ENCODE results near the gene VARS1. TPM values are rescaled to one million over a fixed set of nuclear protein-coding genes. Genes with fewer than 3 reads are reported as not detected.
"Not testable (repeated sequence)": the region's sequence is repeated elsewhere in the genome, so short reads cannot be mapped to it uniquely, and the experiment has no call there.

VARS1 gene
- total RNA-seq, 2 experiments from 2014 or later, result 51.2 to 137 TPM

DNA sequence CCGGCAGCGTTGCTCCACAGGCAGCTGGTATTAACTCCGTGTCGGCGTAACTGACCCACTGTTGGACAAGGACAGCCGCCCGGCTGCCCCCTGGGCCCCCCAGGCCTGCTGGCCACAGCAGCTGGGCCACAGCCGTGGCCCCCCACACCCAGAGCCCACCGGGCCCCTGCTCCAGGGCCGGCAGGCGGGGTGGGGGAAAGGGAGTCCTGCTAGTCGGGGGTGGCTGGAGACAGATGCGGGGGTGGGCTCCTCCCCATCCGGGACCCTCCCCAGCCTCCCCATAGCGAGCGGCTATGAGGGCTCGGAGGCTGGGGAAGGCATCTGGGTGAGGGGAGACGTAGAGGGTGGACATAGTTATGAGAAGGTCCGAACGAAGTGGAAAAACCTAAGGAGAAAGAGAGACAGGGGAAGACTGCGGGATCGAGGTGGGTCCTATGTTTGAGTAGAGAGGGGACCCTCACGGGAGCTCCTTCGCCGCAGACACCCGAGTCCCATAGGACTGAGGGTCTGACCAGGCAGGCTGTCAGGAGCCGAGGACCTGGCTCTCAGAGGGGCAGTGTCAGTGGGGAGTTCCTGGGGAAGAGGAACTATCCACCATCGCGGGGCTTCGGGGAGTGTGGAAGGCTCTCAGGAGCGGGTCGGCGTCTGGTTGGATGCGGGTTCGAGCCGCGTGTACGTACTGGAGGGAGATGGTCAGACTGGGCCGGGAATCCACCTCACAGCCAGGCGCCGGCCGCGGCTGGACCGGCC, 511 bp downstream of the VARS1 start:
- Histone ChIP-seq H3K79me2 (ENCODE audit: insufficient read depth, low read depth, low read length) (peaks cover 32% of the 10 kb centered on the region), H3K4me1 (ENCODE audit: insufficient read depth, low read length, poor library complexity, severe bottlenecking) (peaks cover 56% of the 10 kb centered on the region), H3K9me3 (ENCODE audit: low read length) (no peaks in the 10 kb centered on the region), H3K27ac (ENCODE audit: low read depth, low read length, poor library complexity, severe bottlenecking) (peak overlapping the region; percentile 47), H3K4me2 (ENCODE audit: low read length) (peak overlapping the region; percentile 90), H3K4me3 (ENCODE audit: low read depth, low read length, poor library complexity, severe bottlenecking) (peak overlapping the region; percentile 90), H2AFZ (ENCODE audit: low read length) (peak overlapping the region; percentile 20; the same call in 1 of the 2 replicates), H3K36me3 (ENCODE audit: insufficient read depth, low read length) (peaks cover 51% of the 10 kb centered on the region), H3K9me2 (ENCODE audit: insufficient read depth, low read length) (no peaks in the 10 kb centered on the region), H4K20me1 (ENCODE audit: insufficient read depth, low read length) (no peaks in the 10 kb centered on the region)
- BruUV-seq (replicated peaks), result TSS peak; percentile 72
- intact Hi-C loops (cut with micrococcal nuclease; ENCODE audit: unreplicated experiment), result loop anchor here (1.0 to 10.0 kb wide), 3 partner anchors 68 to 250 kb away; partner anchors contain the start of genes ATP6V1G2, DDX39B, NEU1 and NFKBIL1
- no peak for TF ChIP-seq EZH2phosphoT487 (IDR thresholded peaks at IDR 0.05; ENCODE audit: borderline replicate concordance, low read depth, low read length)
- TF ChIP-seq, protein P1, sequence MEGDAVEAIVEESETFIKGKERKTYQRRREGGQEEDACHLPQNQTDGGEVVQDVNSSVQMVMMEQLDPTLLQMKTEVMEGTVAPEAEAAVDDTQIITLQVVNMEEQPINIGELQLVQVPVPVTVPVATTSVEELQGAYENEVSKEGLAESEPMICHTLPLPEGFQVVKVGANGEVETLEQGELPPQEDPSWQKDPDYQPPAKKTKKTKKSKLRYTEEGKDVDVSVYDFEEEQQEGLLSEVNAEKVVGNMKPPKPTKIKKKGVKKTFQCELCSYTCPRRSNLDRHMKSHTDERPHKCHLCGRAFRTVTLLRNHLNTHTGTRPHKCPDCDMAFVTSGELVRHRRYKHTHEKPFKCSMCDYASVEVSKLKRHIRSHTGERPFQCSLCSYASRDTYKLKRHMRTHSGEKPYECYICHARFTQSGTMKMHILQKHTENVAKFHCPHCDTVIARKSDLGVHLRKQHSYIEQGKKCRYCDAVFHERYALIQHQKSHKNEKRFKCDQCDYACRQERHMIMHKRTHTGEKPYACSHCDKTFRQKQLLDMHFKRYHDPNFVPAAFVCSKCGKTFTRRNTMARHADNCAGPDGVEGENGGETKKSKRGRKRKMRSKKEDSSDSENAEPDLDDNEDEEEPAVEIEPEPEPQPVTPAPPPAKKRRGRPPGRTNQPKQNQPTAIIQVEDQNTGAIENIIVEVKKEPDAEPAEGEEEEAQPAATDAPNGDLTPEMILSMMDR (conservative IDR thresholded peaks at IDR 0.05; ENCODE audit: low read length), result no peak
- POLR2A ChIA-PET, result interaction anchor here (0.6 kb wide), 2 partner anchors 35 to 53 kb away, joined by 3 to 6 read pairs; no protein-coding TSS in a partner anchor
- DNase-seq (ENCODE audit: low spot score), result no peak
- CTCF ChIA-PET (ENCODE audit: unreplicated experiment), result no interaction called here

- H3K4me3 ChIP-seq (ENCODE audit: low read depth, low read length, poor library complexity, severe bottlenecking), result peak overlapping the region; percentile 90
- no peaks in the 10 kb centered on the region for H3K9me2 ChIP-seq (ENCODE audit: insufficient read depth, low read length)
- BruUV-seq (replicated peaks), result no TSS peak
- TF ChIP-seq EZH2phosphoT487 (IDR thresholded peaks at IDR 0.05; ENCODE audit: borderline replicate concordance, low read depth, low read length), result no peak
- TF ChIP-seq, protein P1 (conservative IDR thresholded peaks at IDR 0.05; ENCODE audit: low read length), result no peak
- peaks cover 53% of the 10 kb centered on the region for H3K36me3 ChIP-seq (ENCODE audit: insufficient read depth, low read length)
- H3K9me3 ChIP-seq (ENCODE audit: low read length), result no peaks in the 10 kb centered on the region
- POLR2A ChIA-PET, result interaction anchor here (0.6 kb wide), 1 partner anchor 53 kb away, joined by 3 read pairs; no protein-coding TSS in a partner anchor
- intact Hi-C loops (cut with micrococcal nuclease; ENCODE audit: unreplicated experiment), result loop anchor here (2.0 to 10.0 kb wide), 2 partner anchors 68 to 250 kb away; partner anchors contain the start of genes ATP6V1G2, DDX39B, NEU1 and NFKBIL1
- peaks cover 62% of the 10 kb centered on the region for H3K4me1 ChIP-seq (ENCODE audit: insufficient read depth, low read length, poor library complexity, severe bottlenecking)
- H4K20me1 ChIP-seq (ENCODE audit: insufficient read depth, low read length), result no peaks in the 10 kb centered on the region
- H3K4me2 ChIP-seq (ENCODE audit: low read length), result peak overlapping the region; percentile 90
- CTCF ChIA-PET (ENCODE audit: unreplicated experiment), result no interaction called here
- H3K79me2 ChIP-seq (ENCODE audit: insufficient read depth, low read depth, low read length), result peaks cover 32% of the 10 kb centered on the region
- peak overlapping the region; percentile 47 for H3K27ac ChIP-seq (ENCODE audit: low read depth, low read length, poor library complexity, severe bottlenecking)
- DNase-seq (ENCODE audit: low spot score), result peak; percentile 43
- no peak overlapping the region; the same call in 1 of the 2 replicates for H2AFZ ChIP-seq (ENCODE audit: low read length)
These were observed 1.2 kb downstream of the VARS1 start for GRCh38 chr6:31794294-31794865.

DNA sequence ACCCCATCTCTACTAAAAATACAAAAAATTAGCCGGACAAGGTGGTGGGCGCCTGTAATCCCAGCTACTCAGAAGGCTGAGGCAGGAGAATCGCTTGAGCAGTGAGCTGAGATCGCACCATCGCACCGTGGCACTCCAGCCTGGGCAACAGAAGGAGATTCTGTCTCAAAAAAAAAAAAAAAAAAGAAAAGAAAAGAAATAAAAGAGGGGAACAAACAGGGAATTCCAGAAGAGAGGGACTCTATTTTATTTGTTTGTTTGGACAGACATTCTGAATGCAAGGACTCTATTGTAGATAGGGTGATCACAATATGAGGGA, 1.7 kb downstream of the VARS1 start:
- BruUV-seq (replicated peaks); H4K20me1 ChIP-seq (ENCODE audit: insufficient read depth, low read length); H3K9me2 ChIP-seq (ENCODE audit: insufficient read depth, low read length); H2AFZ ChIP-seq (ENCODE audit: low read length); DNase-seq (ENCODE audit: low spot score); H3K9me3 ChIP-seq (ENCODE audit: low read length); CTCF ChIA-PET (ENCODE audit: unreplicated experiment): not testable (repeated sequence)
- intact Hi-C loops (cut with micrococcal nuclease; ENCODE audit: unreplicated experiment), result loop anchor here (2.0 to 10.0 kb wide), 2 partner anchors 69 to 249 kb away; partner anchors contain the start of genes ATP6V1G2, DDX39B, NEU1 and NFKBIL1
- H3K4me2 ChIP-seq (ENCODE audit: low read length), result peak overlapping the region; percentile 90
- peaks cover 52% of the 10 kb centered on the region for H3K36me3 ChIP-seq (ENCODE audit: insufficient read depth, low read length)
- H3K4me3 ChIP-seq (ENCODE audit: low read depth, low read length, poor library complexity, severe bottlenecking), result peak overlapping the region; percentile 90
- peaks cover 67% of the 10 kb centered on the region for H3K4me1 ChIP-seq (ENCODE audit: insufficient read depth, low read length, poor library complexity, severe bottlenecking)
- POLR2A ChIA-PET, result interaction anchor here (0.6 kb wide), 1 partner anchor 81 kb away, joined by 3 read pairs; no protein-coding TSS in a partner anchor
- H3K27ac ChIP-seq (ENCODE audit: low read depth, low read length, poor library complexity, severe bottlenecking), result peak overlapping the region; percentile 47
- peaks cover 36% of the 10 kb centered on the region for H3K79me2 ChIP-seq (ENCODE audit: insufficient read depth, low read depth, low read length)

Measured in OCI-LY7 (cell line).